Caki2 (cell line): ENCODE results near the gene ATOH8. TPM values are rescaled to one million over a fixed set of nuclear protein-coding genes. Genes with fewer than 3 reads are reported as not detected.

ENCODE experiments used
- DNase-seq: peaks from one replicate; pipeline ENCODE4 v3.0.0-alpha.2; 2015; ENCODE audit warnings: low read depth
- in situ Hi-C: cut with HindIII; loops from 2 replicates; pipeline ENCODE4 v1.10.0; 2016; ENCODE audit warnings: low sequenced_read_pairs, low pct_unique_long_range_greater_than_20kb, mixed read lengths
- total RNA-seq: library from RNA; depleted of rRNA; stranded (reverse); fragments of >200 nt; shearing (Covaris generic); gene quantifications from 2 replicates; pipeline ENCODE4 v1.2.3, GENCODE V29; 2014; ENCODE audit warnings: low replicate concordance

ATOH8 gene
- total RNA-seq, 1 experiment from 2014 or later, result 12.9 TPM

DNA sequence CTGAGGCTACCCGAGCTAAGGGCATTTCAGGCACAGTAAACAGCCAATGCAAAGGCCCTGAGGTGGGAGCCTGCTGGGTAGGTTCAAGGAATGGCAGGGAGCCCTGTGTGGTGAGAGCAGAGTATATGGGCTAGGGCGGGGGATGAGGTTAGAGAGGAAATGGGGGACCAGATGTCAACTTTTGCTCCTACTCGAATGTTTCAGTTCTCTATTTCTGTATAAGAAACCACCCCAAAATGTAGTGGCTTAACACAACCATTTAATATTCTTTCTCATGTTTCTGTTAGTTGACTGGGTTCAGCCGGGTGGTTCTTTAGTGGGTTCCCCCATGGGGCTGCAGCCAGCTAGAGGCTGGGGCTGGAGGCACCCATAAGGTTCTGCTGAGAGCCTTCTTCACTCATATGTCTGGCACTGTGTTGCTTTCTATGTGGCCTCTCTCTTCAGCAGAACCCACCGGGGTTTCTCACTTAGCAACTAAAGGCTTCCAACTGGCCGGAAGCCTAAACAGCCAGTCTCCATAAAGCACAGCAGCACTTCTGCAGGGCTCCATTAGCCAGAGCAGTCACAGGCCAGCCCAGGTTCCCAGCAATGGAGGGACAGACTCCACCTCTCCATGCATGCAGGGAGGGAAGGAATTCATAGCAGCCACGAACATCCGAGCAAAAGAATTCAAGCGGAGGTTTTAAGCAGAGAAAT, 5.6 kb upstream of the ATOH8 start:
- DNase-seq, result no peak
- in situ Hi-C loops, result no loop called here

DNA sequence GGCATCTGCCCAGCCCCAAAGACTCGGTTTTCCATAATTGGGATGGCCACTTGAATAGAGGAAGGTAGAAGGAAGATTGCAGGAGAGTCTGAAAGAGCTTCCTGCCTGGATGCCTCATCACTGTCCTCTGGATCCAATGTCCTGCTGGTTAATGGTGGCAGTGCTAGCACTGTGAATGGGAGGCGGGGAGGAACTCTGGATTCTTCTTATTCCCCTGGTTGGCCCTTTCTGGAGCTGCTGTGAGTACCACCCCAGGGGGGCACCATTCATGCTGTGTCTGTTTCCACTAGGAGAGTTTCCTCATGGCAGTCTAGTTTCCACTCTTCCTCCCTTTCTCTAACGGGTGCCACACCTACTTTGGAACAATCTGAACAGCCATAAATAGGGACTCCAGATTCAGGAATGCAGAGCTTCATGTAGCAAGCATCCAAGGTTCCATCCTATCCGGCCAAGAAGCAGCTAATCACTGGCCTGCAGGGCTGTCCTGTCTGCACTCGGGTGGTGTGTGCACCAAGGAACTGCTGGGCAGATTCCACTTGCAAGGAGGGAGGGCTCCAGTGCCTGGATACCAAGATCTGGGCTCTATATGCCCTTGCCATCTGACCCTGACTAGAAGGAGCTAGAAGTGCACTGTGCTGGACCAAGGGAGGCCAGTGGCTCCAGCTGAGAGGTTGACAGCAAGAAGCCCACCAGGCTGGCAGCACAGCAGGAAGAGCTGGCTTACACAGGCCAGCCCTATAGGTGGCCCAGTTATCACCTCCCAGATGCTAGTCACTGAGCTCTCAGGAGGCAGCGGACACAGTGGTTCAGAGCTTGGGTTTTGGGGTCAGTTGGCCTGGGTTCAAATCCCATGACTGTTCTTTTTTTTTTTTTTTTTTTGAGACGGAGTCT, 4.6 kb upstream of the ATOH8 start:
- in situ Hi-C loops, result no loop called here

DNA sequence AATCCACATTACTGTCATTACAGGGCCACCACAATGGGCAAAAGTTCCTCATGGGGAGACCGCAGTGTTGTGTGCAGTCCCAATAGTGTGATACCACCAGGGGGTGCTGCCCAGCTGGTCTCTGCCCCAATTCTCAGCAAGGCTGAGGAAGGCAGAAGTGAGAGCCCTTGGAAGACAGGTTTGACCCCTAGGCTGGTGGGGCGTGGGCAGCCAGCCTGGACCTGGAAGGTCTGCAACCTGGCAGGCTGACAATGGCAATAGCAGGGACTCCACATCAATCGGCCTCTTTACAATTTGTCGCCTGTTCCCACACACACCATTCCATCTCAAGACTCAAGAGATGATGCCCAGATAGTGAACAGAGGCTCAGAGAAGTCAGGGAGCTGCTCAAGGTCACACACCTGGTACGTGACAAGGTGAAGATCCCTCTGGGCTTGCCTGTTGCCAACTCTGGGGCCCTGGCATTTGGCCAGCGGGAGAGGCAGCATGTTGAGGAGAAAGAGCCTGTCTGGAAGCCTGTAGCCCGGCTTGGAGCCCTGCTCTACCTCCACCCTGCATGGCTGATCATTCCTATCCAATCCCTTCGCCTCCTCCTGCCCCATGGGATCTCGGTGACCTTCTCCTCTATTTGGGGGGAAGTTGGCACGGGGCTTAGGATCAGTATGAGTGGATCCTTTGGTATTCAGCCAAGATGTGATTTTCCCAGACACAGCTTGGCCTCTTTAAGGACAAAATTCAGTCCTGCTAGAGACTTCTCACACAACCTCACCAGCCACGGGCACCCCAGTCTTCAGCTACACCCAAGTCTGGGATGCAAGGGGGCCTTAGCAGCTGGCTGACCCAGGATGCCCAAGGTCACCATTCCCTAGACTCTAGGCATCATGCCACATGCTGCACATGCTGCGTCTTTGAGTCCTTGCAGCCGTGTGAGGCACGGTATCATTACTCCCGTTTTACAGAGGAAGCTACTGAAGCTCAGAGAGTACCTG, 2.9 kb upstream of the ATOH8 start:
- no peak for DNase-seq
- in situ Hi-C loops, result no loop called here

More for the DNA sequence above, 4.6 kb upstream of the ATOH8 start:
- DNase-seq, result no peak

DNA sequence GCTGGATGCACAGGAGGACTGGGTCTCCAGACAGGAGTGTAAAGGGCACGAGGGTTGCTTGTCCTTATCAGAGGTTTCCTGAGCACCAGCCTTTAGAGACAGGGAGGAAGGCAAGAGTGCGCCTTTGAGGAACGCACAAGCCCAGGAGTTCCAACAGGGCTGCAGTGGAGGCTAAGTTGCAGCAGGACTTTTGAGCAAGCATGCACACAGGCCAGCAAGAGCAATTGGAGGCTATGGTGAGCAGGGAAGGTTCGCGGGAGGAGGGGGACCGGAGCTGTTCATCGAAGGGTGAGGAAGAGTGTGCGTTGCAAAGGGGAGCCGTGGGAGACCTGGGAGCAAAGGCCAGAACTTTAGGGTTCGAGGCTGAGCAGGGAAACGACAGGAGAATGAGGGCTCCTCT, 2.2 kb upstream of the ATOH8 start:
- DNase-seq, result no peak
- in situ Hi-C loops, result no loop called here

DNA sequence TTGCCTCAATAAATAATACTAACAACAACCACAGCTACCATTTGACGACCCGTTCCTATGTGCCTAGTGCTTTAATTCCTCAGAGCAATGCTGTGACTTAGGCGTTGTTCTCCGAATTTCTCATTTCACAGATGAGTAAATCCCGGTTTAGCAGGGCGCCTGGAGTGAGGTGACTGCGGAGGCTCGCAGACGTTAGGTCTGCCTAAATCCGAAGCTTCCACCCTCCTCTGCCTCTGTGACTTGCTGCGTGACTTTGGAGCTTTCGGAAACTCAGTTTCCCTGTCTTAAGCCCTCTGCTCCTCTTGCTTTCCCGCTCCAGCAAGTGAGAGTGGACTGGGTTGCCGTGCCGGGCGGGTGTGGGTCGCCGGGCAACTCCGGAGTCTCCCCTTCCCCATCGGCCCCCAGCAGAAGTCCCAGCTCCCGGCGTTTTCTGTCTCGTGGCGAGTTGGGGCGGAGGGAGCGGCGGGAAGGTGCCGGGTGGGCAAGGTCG, 711 bp upstream of the ATOH8 start:
- in situ Hi-C loops, result no loop called here
- no peak for DNase-seq

DNA sequence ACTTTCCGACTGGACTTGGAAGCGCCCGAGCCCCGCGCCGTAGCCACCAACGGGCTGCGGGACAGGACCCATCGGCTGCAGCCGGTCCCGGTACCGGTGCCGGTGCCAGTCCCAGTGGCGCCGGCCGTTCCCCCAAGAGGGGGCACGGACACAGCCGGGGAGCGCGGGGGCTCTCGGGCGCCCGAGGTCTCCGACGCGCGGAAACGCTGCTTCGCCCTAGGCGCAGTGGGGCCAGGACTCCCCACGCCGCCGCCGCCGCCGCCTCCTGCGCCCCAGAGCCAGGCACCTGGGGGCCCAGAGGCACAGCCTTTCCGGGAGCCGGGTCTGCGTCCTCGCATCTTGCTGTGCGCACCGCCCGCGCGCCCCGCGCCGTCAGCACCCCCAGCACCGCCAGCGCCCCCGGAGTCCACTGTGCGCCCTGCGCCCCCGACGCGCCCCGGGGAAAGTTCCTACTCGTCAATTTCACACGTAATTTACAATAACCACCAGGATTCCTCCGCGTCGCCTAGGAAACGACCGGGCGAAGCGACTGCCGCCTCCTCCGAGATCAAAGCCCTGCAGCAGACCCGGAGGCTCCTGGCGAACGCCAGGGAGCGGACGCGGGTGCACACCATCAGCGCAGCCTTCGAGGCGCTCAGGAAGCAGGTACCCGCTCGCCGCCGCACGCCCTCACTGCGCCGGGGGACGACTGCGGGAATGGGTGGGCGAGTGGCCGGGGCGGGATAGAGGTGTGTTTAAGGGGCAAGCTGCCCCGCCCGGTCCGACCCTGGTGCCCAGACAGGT, 713 bp downstream of the ATOH8 start:
- in situ Hi-C loops, result no loop called here
- DNase-seq, result no peak

DNA sequence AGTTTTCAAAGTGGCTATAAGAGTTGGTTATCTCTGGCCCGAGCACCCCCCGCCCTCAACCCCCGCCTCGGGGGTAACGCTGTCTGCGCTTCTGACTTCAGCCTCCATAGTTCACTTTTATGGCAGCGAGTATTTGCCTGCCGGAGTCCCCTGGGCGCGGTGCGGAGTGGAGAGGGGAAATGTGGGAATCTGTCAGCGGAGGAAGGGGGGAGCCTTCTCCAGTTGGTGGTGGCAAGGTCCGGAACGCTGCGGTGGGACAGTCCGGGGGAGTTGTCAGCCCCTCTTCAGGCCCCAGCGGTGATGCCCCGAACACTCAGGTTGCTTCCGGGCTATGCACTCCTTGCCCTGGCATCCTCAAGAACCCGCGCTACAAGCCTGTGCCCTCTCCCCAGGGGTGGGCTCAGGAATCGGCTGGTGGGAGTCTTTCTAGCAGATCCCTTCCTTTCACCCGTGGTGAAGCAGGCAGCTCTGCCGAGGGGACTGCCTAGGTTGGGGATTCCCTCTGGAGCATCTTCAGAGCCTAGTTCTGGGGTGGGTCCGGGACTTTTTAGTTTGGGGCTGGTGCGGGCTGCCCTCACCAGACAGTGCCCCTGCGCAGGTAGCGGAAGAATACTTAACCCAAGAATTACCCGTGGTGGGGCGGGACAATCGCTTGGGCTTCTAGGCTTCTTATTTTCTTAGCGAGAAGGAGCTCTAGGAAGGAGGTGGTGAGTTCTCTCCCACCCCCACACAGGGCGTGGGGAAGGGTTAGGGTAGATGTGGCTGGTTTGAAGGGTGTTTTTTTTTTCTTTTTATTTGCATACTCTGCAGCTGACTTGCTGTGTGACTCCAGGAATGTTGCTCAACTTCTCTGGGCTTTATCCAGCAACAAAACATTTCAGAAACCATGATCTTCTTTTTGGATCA, 1.6 kb downstream of the ATOH8 start:
- in situ Hi-C loops, result no loop called here
- DNase-seq, result no peak

DNA sequence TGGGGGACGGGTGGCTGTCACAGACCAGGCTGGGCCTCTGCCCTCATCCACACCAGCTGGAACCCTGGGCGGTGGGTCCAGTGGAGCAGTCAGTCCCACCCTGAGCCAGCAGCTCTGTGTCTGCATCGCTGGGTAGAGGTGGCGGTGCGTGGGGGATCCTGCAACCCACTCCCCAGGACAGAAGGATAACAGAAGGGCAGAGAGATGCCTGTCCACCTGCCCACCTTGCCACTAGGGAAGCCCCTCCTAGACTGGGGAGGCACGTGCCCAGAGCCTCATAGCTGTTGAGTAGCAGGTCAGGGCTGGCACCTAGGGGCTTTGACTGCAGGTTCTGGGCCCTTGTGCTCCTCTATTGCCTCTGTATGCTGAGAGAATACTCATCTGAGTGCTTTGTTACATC, 2.4 kb downstream of the ATOH8 start:
- in situ Hi-C loops, result no loop called here
- no peak for DNase-seq

DNA sequence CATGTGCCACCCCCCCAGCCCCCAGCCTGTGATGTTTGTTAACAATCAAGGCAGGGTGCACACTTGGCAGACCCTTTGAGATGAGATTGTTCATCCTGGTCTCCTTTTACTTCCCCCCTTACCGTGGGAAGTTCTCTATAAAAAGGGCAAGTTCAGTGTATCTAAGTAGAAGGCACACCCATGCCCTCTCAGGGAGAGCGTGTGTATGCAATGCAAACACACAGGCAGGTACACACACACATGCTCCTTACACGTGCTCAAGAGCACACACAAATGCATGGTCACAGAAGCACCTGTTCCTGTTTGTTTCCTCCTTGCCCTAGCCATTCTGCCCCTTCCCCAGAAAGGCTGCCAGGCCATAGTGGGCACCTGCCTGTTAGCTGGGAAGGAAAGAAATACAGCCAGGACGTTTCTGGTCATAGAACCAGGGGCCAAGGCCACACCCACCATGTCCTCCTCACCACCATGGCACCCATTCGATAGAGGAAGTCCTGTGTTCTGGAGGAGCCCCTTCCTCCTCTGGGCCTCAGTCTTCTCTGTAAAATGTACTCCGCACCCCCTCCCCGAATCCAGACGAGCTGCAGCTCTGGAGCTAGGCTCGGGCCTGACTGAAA, 3.1 kb downstream of the ATOH8 start:
- in situ Hi-C loops, result no loop called here
- DNase-seq, result no peak

DNA sequence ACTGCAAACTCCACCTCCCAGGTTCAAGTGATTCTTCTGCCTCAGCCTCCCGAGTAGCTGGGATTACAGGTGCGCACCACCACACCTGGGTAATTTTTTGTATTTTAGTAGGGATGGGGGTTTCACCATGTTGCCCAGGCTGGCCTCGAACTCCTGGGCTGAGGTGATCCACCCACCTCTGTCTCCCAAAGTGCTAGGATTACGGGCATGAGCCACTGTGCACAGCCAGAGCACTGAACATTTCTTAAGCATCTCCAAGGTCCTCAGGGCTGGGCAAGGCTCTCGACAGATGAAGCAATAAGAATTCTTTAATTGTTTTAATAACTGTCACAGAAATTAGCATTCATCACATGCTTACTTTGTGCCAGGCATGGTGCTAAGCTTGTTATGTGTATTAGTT, 4.1 kb downstream of the ATOH8 start:
- no peak for DNase-seq
- in situ Hi-C loops, result no loop called here

DNA sequence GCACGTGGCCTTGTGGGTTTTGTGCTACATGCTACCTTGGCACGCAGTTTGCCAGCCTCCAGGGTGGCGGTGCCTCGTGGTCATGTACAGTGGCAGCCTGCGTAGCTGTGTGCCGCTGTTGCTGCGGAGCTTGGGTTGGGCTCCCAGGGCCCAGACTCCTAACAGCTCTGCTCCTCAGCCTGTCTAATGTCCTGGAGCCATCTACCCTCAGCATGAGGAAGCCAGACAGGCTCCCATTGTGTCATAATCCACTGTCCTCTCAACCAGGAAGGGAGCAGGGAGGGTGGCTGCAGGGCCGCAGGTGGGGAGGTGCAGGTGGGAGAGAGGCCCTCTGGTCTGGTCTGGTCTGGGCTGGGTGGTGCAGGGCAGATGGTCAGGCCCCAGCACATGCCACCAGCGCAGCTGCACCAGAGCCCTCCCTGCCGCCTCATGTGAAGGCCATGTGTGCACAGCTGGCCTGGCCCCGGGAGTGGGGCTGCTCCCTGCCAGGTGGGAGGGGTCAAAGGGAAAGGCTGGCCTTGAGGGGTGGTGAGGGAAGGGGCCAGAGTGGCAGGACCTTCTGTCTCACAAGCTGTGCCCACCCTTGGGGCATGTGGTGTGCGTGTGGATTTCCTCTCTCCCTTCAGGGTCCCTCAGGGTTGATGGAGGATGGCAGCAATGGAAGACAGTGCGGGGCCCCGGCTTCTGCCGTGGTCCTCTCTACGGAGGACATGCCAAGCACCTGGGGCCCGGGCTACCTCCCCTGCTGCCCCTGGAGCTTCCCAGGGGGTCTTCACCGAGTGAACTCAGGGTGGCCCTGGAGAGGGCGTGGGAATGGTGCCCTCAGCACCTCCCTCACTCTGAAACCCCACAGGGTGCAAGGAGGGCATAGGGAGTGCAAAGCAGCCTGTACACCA, 4.8 kb downstream of the ATOH8 start:
- in situ Hi-C loops, result no loop called here
- DNase-seq, result no peak

DNA sequence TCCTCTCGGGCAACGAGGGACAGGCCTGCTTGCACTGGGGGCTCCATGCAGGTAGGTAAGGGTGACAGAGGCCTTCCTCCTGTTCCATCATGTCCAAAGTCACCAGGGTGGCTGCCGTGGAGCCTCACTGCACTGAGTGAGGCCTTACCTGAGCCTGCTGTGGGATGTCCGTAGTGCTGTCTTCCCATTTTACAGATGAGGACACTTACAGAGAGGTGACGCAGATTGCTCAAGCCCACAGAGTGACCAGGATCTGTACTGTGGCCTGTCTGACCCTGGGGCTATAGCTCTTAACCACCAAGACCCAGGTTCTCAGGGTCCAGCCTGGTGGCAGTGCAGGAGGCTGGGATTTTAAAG, 5.4 kb downstream of the ATOH8 start:
- DNase-seq, result no peak
- in situ Hi-C loops, result no loop called here

DNA sequence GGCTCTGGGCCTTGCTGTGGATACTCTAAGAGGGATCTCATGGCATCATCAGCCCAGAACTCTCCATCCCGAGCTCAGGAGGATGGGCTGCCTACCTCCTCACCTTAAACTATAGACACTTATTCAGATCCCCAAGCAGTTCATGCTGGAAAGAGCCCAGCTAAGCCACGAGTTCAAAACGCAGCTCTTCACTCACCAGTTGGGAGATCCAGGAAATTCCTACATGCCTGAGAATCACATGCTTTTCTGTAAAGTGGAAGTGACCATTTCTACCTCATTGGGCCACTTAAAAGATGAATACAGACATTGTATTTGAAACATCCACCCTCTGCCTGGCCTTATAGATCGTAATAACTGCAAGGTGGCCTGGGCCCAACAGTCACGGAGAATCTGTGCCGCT, 6.6 kb downstream of the ATOH8 start:
- in situ Hi-C loops, result no loop called here

DNA sequence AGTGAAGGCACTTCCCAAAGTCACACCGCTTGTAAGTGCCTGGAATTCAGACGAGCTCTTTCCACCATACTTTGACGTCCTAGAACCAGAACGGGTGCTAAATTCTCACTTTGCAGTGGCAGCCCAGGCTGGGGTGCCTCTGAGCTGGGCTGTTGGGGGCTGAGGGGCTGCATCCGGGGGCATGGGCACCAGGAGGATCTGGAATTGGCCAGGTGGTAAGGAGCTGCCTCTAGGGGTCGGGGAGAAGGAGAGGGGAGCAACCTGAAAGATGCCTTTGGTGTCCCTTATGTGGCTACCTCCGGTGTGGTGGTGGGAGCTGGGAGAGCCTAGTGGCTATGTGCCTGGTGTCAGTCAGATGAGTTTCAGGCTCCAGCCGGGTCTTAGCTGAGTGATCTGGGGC, 7.1 kb downstream of the ATOH8 start:
- DNase-seq, result no peak
- in situ Hi-C loops, result no loop called here

More for the DNA sequence above, 6.6 kb downstream of the ATOH8 start:
- DNase-seq, result no peak

DNA sequence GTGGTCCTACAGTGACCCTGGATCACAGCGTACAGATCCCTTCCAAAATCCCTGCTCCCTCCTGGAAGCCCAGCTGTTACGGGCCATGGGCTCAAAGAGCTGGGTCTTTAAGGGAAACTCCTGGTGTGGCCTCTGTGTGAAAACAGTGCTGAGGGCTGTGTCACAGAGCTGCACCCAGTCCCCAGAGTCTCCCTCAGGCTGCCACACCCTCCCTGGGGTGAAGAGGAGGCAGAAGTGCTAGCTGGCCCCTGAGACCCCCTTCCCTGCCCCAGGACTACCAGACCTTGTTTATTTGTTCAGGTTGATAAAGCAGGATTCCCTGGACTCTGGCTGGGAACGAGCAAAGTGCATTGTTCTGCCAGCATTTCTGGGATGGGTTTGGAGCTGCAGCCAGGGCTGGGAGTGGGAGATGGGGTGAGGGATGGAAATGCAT, 7.7 kb downstream of the ATOH8 start:
- DNase-seq, result no peak
- in situ Hi-C loops, result no loop called here

DNA sequence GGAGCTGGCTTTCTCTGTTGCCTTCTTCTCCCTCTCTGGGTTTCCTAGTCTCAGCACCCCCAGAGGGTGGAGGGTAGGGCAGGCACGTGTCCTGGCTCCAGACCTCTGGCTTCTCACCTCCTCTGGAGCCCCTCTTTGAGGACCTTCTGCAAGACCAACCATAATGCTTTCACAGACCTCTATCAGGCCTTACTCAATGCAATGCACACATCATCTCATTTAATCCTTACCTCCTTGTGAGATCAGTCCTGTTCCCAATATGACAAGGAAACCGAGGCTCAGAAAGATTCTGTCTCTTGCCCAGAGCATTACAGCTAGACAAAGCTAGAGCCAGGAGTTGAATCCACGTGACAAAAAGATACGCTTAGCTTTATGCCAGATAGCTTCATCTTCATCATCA, 8.2 kb downstream of the ATOH8 start:
- in situ Hi-C loops, result no loop called here
- no peak for DNase-seq
